ENCODE results near the gene CNGA3. TPM values are rescaled to one million over a fixed set of nuclear protein-coding genes. Genes with fewer than 3 reads are reported as not detected.
"Not testable (repeated sequence)": the region's sequence is repeated elsewhere in the genome, so short reads cannot be mapped to it uniquely, and the experiment has no call there.

CNGA3 gene
- total RNA-seq, 1 donor from 2014 or later, result not detected

GRCh38 chr2:98419977-98420725 is 73.9 kb downstream of the CNGA3 start:
- no peak for TF ChIP-seq CTCF (conservative IDR thresholded peaks at IDR 0.05; ENCODE audit: low read depth, low read length)
- no peak for DNase-seq (ENCODE audit: low read depth)
- no peak overlapping the region for H3K4me3 ChIP-seq (ENCODE audit: low read depth, low read length)

GRCh38 chr2:98422449-98422848 is 76.2 kb downstream of the CNGA3 start:
- no peak for DNase-seq (ENCODE audit: low read depth)
- H3K4me3 ChIP-seq (ENCODE audit: low read depth, low read length), result no peak overlapping the region
- no peak for TF ChIP-seq CTCF (conservative IDR thresholded peaks at IDR 0.05; ENCODE audit: low read depth, low read length)

- TF ChIP-seq CTCF (conservative IDR thresholded peaks at IDR 0.05; ENCODE audit: low read depth, low read length), result no peak
- DNase-seq (ENCODE audit: low read depth), result no peak
- no peak overlapping the region for H3K4me3 ChIP-seq (ENCODE audit: low read depth, low read length)
Observed at GRCh38 chr2:98426771-98427170, 80.5 kb downstream of the CNGA3 start.

- no peak overlapping the region for H3K4me3 ChIP-seq (ENCODE audit: low read depth, low read length)
- TF ChIP-seq CTCF (conservative IDR thresholded peaks at IDR 0.05; ENCODE audit: low read depth, low read length), result no peak
- DNase-seq (ENCODE audit: low read depth), result no peak
Observed at GRCh38 chr2:98432145-98432544, 85.9 kb downstream of the CNGA3 start.

GRCh38 chr2:98433363-98433964 is 87.2 kb downstream of the CNGA3 start:
- TF ChIP-seq CTCF (conservative IDR thresholded peaks at IDR 0.05; ENCODE audit: low read depth, low read length), result no peak
- DNase-seq (ENCODE audit: low read depth), result no peak
- H3K4me3 ChIP-seq (ENCODE audit: low read depth, low read length), result no peak overlapping the region

- no peak for TF ChIP-seq CTCF (conservative IDR thresholded peaks at IDR 0.05; ENCODE audit: low read depth, low read length)
- DNase-seq (ENCODE audit: low read depth), result no peak
- no peak overlapping the region for H3K4me3 ChIP-seq (ENCODE audit: low read depth, low read length)
Observed at GRCh38 chr2:98434492-98434891, 88.2 kb downstream of the CNGA3 start.

- not testable (repeated sequence) for DNase-seq (ENCODE audit: low read depth); H3K4me3 ChIP-seq (ENCODE audit: low read depth, low read length)
Observed at GRCh38 chr2:98435670-98436069, 89.4 kb downstream of the CNGA3 start.
